Hepatocyte (in vitro differentiated cells): ENCODE results near the gene GRK5. TPM values are rescaled to one million over a fixed set of nuclear protein-coding genes. Genes with fewer than 3 reads are reported as not detected.
A peak's percentile ranks its signal among the peaks of the same experiment; 100 is the strongest.

Experiments
- DNase-seq: peaks from one replicate; pipeline ENCODE4 v3.0.0-alpha.2; 2016; ENCODE audit warnings: low spot score
- H2AFZ ChIP-seq: fragments of 200-600 bp; sonication (generic); 2 replicates; pipeline ENCODE4 v1.6.0; 2016; ENCODE audit warnings: antibody characterized with exemption, mild to moderate bottlenecking
- H3K27ac ChIP-seq: fragments of 200-600 bp; sonication (generic); 2 replicates; pipeline ENCODE4 v1.5.1; 2016; ENCODE audit warnings: mild to moderate bottlenecking
- H3K27me3 ChIP-seq: fragments of 200-600 bp; sonication (generic); 2 replicates; pipeline ENCODE4 v1.6.1; 2016
- H3K36me3 ChIP-seq: fragments of 200-600 bp; sonication (generic); replicated peaks from 2 replicates; pipeline ENCODE4 v1.5.1; 2016; ENCODE audit warnings: low read depth; ENCODE audit not compliant: insufficient read depth
- H3K4me1 ChIP-seq: fragments of 200-600 bp; sonication (generic); 2 replicates; pipeline ENCODE4 v1.5.1; 2016; ENCODE audit warnings: mild to moderate bottlenecking, moderate library complexity; ENCODE audit not compliant: insufficient read depth
- H3K4me2 ChIP-seq: fragments of 200-600 bp; sonication (generic); 2 replicates; pipeline ENCODE4 v1.6.0; 2016
- H3K4me3 ChIP-seq: fragments of 200-600 bp; sonication (generic); 2 replicates; pipeline ENCODE4 v1.5.1; 2016; ENCODE audit warnings: mild to moderate bottlenecking
- H3K79me2 ChIP-seq: fragments of 200-600 bp; sonication (generic); 2 replicates; pipeline ENCODE4 v1.6.0; 2017; ENCODE audit warnings: mild to moderate bottlenecking
- H3K9me2 ChIP-seq: fragments of 200-600 bp; sonication (generic); replicated peaks from 2 replicates; pipeline ENCODE4 v1.6.0; 2017; ENCODE audit warnings: mild to moderate bottlenecking; ENCODE audit not compliant: insufficient read depth
- H3K9me3 ChIP-seq: fragments of 200-600 bp; sonication (generic); 2 replicates; pipeline ENCODE4 v1.5.1; 2016; ENCODE audit warnings: low read depth, mild to moderate bottlenecking
- H4K20me1 ChIP-seq: fragments of 200-600 bp; sonication (generic); 2 replicates; pipeline ENCODE4 v1.6.0; 2016; ENCODE audit warnings: mild to moderate bottlenecking; ENCODE audit not compliant: insufficient read depth, poor library complexity, severe bottlenecking
- CTCF ChIP-seq: fragments of 200-600 bp; sonication (generic); IDR thresholded peaks from 2 replicates; pipeline ENCODE4 v1.5.1; 2016; ENCODE audit warnings: antibody characterized with exemption, mild to moderate bottlenecking; ENCODE audit not compliant: poor library complexity
- EZH2 ChIP-seq: fragments of 200-600 bp; sonication (generic); IDR thresholded peaks from 2 replicates; pipeline ENCODE4 v1.6.1; 2016; ENCODE audit warnings: antibody characterized with exemption, mild to moderate bottlenecking, borderline replicate concordance
- EZH2phosphoT487 ChIP-seq: fragments of 200-600 bp; sonication (generic); IDR thresholded peaks from one replicate; pipeline ENCODE4 v1.6.1; 2018; ENCODE audit warnings: antibody characterized with exemption, mild to moderate bottlenecking, low read depth, moderate library complexity; ENCODE audit not compliant: unreplicated experiment, severe bottlenecking
- WGBS: methylation state at CpG from one replicate; pipeline ENCODE4 v1.1.6; 2016; ENCODE audit warnings: low lambda C conversion rate; ENCODE audit errors: missing lambda C conversion rate; 5-methylcytosine and 5-hydroxymethylcytosine counted together
- polyA plus RNA-seq: library from polyadenylated mRNA; unstranded; fragments of >200 nt; fragmentation: Nextera tagmentation; extraction: Ambion mirVana; gene quantifications from 2 replicates; pipeline ENCODE4 v1.2.1, GENCODE V29; 2016
- total RNA-seq: library from RNA; depleted of rRNA; stranded (reverse); fragments of >200 nt; gene quantifications from 2 replicates; pipeline ENCODE4 v1.2.3, GENCODE V29; 2014

The GRK5 gene
- total and polyA plus RNA-seq, 2 experiments from 2014 or later: 7.6 to 19.9 TPM

- no peaks in the 10 kb centered on the region for H4K20me1 ChIP-seq
- H3K27me3 ChIP-seq: no peaks in the 10 kb centered on the region
- no peak overlapping the region for H3K4me3 ChIP-seq
- no peak for TF ChIP-seq EZH2
- H2AFZ ChIP-seq: no peak overlapping the region
- WGBS: 92% methylated on average over 7 of the region's 7 CpGs
- peak overlapping the region; percentile 80 for H3K27ac ChIP-seq
- no peaks in the 10 kb centered on the region for H3K9me3 ChIP-seq
- H3K9me2 ChIP-seq: no peaks in the 10 kb centered on the region
- no peaks in the 10 kb centered on the region for H3K36me3 ChIP-seq
- H3K4me2 ChIP-seq: no peak overlapping the region
- H3K4me1 ChIP-seq: peaks cover 15% of the 10 kb centered on the region
- H3K79me2 ChIP-seq: peaks cover 13% of the 10 kb centered on the region
- no peak for DNase-seq
Observed at GRCh38 chr10:119371704-119372663, 164.6 kb downstream of the GRK5 start.

- Histone ChIP-seq H3K27ac (no peak overlapping the region), H3K27me3 (no peaks in the 10 kb centered on the region), H3K36me3 (no peaks in the 10 kb centered on the region), H4K20me1 (no peaks in the 10 kb centered on the region), H3K4me2 (no peak overlapping the region), H2AFZ (no peak overlapping the region), H3K9me2 (no peaks in the 10 kb centered on the region), H3K79me2 (peaks cover 13% of the 10 kb centered on the region), H3K9me3 (no peaks in the 10 kb centered on the region), H3K4me3 (no peak overlapping the region), H3K4me1 (peaks cover 15% of the 10 kb centered on the region)
- DNase-seq: no peak
- TF ChIP-seq CTCF (no peak), EZH2 (no peak), EZH2phosphoT487 (no peak)
- 89% methylated on average over 13 of the region's 13 CpGs for WGBS
Observed at GRCh38 chr10:119373294-119374102, 166.1 kb downstream of the GRK5 start.

- H3K36me3 ChIP-seq: no peaks in the 10 kb centered on the region
- no peak overlapping the region for H2AFZ ChIP-seq
- TF ChIP-seq EZH2: no peak
- no peak for TF ChIP-seq EZH2phosphoT487
- TF ChIP-seq CTCF: no peak
- H3K9me3 ChIP-seq: no peaks in the 10 kb centered on the region
- no peak overlapping the region for H3K27ac ChIP-seq
- no peaks in the 10 kb centered on the region for H3K27me3 ChIP-seq
- no peak overlapping the region for H3K4me3 ChIP-seq
- no peak for DNase-seq
- H3K79me2 ChIP-seq: peaks cover 13% of the 10 kb centered on the region
- peaks cover 10% of the 10 kb centered on the region for H3K4me1 ChIP-seq
- WGBS: 100% methylated on average over 4 of the region's 4 CpGs
- no peak overlapping the region for H3K4me2 ChIP-seq
- H3K9me2 ChIP-seq: no peaks in the 10 kb centered on the region
- H4K20me1 ChIP-seq: no peaks in the 10 kb centered on the region
Observed at GRCh38 chr10:119374236-119374635, 166.9 kb downstream of the GRK5 start.
